ENCODE measurements around the gene WDR86. TPM values are rescaled to one million over a fixed set of nuclear protein-coding genes. Genes with fewer than 3 reads are reported as not detected.

Gene WDR86
- total and polyA plus RNA-seq, 2 of the 4 experiments (the other 2 are of a cell fraction) = not detected

DNA sequence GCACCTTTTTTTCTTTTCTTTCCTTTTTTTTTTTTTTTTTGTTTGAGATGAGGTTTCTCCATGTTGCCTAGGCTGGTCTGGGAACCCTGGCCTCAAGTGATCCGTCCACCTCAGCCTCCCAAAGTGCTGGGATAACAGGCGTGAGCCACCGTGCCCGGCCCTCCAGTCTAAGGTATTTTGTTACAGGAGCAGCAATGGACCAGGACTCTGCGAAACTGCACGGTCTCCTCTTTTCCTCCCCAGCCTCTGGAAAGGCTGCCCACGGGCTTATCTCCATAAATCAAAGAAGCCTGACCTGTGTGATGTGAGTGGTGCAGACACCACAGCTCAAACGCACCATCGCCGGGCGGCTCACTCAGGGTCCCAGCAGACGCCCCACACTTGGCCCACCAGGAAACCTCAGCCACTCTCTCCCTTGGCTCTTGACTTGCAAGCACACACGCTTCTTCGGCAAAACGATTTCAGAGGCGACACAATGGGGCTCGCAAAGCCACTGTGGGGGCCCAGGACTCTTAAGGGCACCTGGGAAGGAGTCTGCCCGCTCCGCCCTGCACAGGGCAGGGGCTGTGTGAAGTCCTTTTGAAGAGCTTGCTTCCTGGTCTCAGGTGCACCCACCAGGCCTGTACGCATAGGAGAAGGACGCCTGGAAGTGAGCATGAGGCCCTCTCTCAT is 20.6 kb downstream of the WDR86 start:
- no peaks in the 10 kb centered on the region for H3K9me1 ChIP-seq (ENCODE audit: insufficient read depth, low read length)
- ATAC-seq (ENCODE audit: low read depth) (no peak), DNase-seq (no peak)
- ChIA-PET CTCF (no interaction called here), POLR2A (ENCODE audit: unreplicated experiment) (no interaction called here)
- H3K23ac ChIP-seq (ENCODE audit: low read depth, low read length) = no peak overlapping the region
- in situ Hi-C loops (cut with MboI; ENCODE audit: low sequenced_read_pairs) (no loop called here), intact Hi-C loops (cut with micrococcal nuclease) (no loop called here), dilution Hi-C loops (cut with HindIII; ENCODE audit: low sequenced_read_pairs, unreplicated experiment) (no loop called here)
- no peak overlapping the region for H4K8ac ChIP-seq (ENCODE audit: low read depth in 2 of 2, low read length in 2 of 2)
- H4K20me1 ChIP-seq (ENCODE audit: insufficient read depth, low read length) = no peaks in the 10 kb centered on the region
- H3K79me1 ChIP-seq (ENCODE audit: low read depth in 1 of 2, low read length in 2 of 2) = no peaks in the 10 kb centered on the region
- peaks cover 5% of the 10 kb centered on the region for H3K9me3 ChIP-seq (ENCODE audit: control insufficient read depth, insufficient read depth, low read length)
- no peak overlapping the region for H3K4me2 ChIP-seq (ENCODE audit: low read depth, low read length)
- H3K4ac ChIP-seq (ENCODE audit: low read depth, low read length) = no peak overlapping the region
- peaks cover 43% of the 10 kb centered on the region for H3K27me3 ChIP-seq (ENCODE audit: control insufficient read depth, insufficient read depth, low read length)
- H3K56ac ChIP-seq (ENCODE audit: extremely low read depth, insufficient read depth, low read length) = no peak overlapping the region
- H2BK120ac ChIP-seq (ENCODE audit: low read depth, low read length) = no peak overlapping the region
- no peak overlapping the region for H2BK5ac ChIP-seq (ENCODE audit: low read depth, low read length, poor library complexity, severe bottlenecking)
- no peak overlapping the region for H4K5ac ChIP-seq (ENCODE audit: low read depth, low read length)
- TF ChIP-seq, protein P1, sequence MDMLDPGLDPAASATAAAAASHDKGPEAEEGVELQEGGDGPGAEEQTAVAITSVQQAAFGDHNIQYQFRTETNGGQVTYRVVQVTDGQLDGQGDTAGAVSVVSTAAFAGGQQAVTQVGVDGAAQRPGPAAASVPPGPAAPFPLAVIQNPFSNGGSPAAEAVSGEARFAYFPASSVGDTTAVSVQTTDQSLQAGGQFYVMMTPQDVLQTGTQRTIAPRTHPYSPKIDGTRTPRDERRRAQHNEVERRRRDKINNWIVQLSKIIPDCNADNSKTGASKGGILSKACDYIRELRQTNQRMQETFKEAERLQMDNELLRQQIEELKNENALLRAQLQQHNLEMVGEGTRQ (IDR thresholded peaks at IDR 0.05; ENCODE audit: low read depth, low read length) = no peak
- TF ChIP-seq POLR2A (IDR thresholded peaks at IDR 0.05; ENCODE audit: low read depth, low read length) (no peak), CHD1 (IDR thresholded peaks at IDR 0.05; ENCODE audit: low read depth, low read length) (no peak), BHLHE40 (IDR thresholded peaks at IDR 0.05; ENCODE audit: low read depth, low read length) (no peak), RCOR1 (IDR thresholded peaks at IDR 0.05; ENCODE audit: insufficient replicate concordance, low read length) (no peak)
- no peak overlapping the region for H3K4me3 ChIP-seq (ENCODE audit: insufficient read depth, low read depth, low read length)
- 80% methylated on average over 2 of the region's 21 CpGs; no CpG with 5 or more reads in 1 of the 2 experiments for WGBS, 2 experiments (ENCODE audit: extremely low coverage in 2 of 2, insufficient read length in 1 of 2)
- no TSS peak for BruUV-seq (replicated peaks)
- no peak overlapping the region for H2AK5ac ChIP-seq (ENCODE audit: low read depth, low read length)
- no peak overlapping the region for H2BK20ac ChIP-seq (ENCODE audit: low read depth, low read length)
- H3K36me3 ChIP-seq (ENCODE audit: control insufficient read depth, insufficient read depth, low read length) = no peaks in the 10 kb centered on the region
- H3K9ac ChIP-seq (ENCODE audit: low read depth, low read length) = no peak overlapping the region
- H3K4me1 ChIP-seq (ENCODE audit: control insufficient read depth, insufficient read depth, low read length) = no peaks in the 10 kb centered on the region
- H3K14ac ChIP-seq (replicated peaks; ENCODE audit: low read depth, low read length) = no peak overlapping the region
- no peak overlapping the region for H2AFZ ChIP-seq (replicated peaks; ENCODE audit: low read length, poor library complexity)
- no peak overlapping the region for H3K27ac ChIP-seq (ENCODE audit: insufficient read depth, low read length)
- no peak overlapping the region for H4K91ac ChIP-seq (ENCODE audit: insufficient read depth, low read depth, low read length)
- no peak overlapping the region for H3K18ac ChIP-seq (ENCODE audit: low read depth, low read length)
- no peak overlapping the region for H2AK9ac ChIP-seq (replicated peaks; ENCODE audit: low read depth, low read length, poor library complexity)
- H2BK15ac ChIP-seq (ENCODE audit: low read depth, low read length) = no peak overlapping the region
